SK-N-SH (cell line): Measurements from ENCODE around the gene PCGF2. TPM values are rescaled to one million over a fixed set of nuclear protein-coding genes. Genes with fewer than 3 reads are reported as not detected.
A peak's percentile ranks its signal among the peaks of the same experiment; 100 is the strongest.

ENCODE experiments used
- CTCF ChIA-PET: fragments of 300-600, 350-600 bp; formaldehyde crosslinking; extraction: SDS; loops from one replicate; lab custom pipeline; 2021; lab: Yijun Ruan, JAX
- POLR2A ChIA-PET: fragments of 350-600 bp; sonication (Branson Sonifier 250); formaldehyde crosslinking; extraction: SDS; loops from one replicate; lab custom pipeline; 2020; ENCODE audit warnings: antibody characterized with exemption, inconsistent platforms; lab: Yijun Ruan, JAX
- DNase-seq: peaks from one replicate; pipeline ENCODE4 v3.0.0; 2012
- H2AFZ ChIP-seq: fragments of 200-600 bp; sonication (generic); 2 replicates; pipeline ENCODE4 v1.8.1; 2016; ENCODE audit warnings: antibody characterized with exemption, mild to moderate bottlenecking, low read depth
- H3F3A ChIP-seq: fragments of 200-600 bp; sonication (generic); replicated peaks from 2 replicates; pipeline ENCODE3; 2016; ENCODE audit warnings: antibody characterized with exemption, mild to moderate bottlenecking; ENCODE audit not compliant: insufficient read depth
- H3K27ac ChIP-seq, 2 experiments: fragments of 200-500 bp in 1 of 2; fragments of 200-600 bp in 1 of 2; sonication (Bioruptor generic) in 1 of 2; sonication (generic), shearing (Covaris generic) in 1 of 2; 2 replicates each; pipeline versions ENCODE4 v1.5.1 to v1.6.1; 2014 to 2016; ENCODE audit warnings: low read depth in 2 of 2, inconsistent platforms in 1 of 2, low read length in 1 of 2, mild to moderate bottlenecking in 1 of 2, mixed read lengths in 1 of 2
- H3K27me3 ChIP-seq: fragments of 200-600 bp; sonication (generic), shearing (Covaris generic); 2 replicates; pipeline ENCODE4 v1.6.1; 2016; ENCODE audit warnings: mixed run types; ENCODE audit not compliant: insufficient read depth
- H3K36me3 ChIP-seq, 2 experiments: fragments of 200-500 bp in 1 of 2; fragments of 200-600 bp in 1 of 2; sonication (Bioruptor generic) in 1 of 2; sonication (generic) in 1 of 2; replicated peaks in 1 of 2; 2 replicates each; pipeline versions ENCODE3 to v1.5.1; 2014 to 2016; ENCODE audit warnings: low read length in 1 of 2, mild to moderate bottlenecking in 1 of 2; ENCODE audit not compliant: insufficient read depth in 2 of 2, control insufficient read depth in 1 of 2
- H3K4me1 ChIP-seq, 2 experiments: fragments of 200-500 bp in 1 of 2; fragments of 200-600 bp in 1 of 2; sonication (Bioruptor generic) in 1 of 2; sonication (generic), shearing (Covaris generic) in 1 of 2; 2 replicates each; pipeline versions ENCODE4 v1.5.1 to v1.6.1; 2014 to 2016; ENCODE audit warnings: low read depth in 1 of 2, low read length in 1 of 2, mixed run types in 1 of 2; ENCODE audit not compliant: insufficient read depth in 2 of 2, control insufficient read depth in 1 of 2
- H3K4me2 ChIP-seq: fragments of 200-600 bp; sonication (generic), shearing (Covaris generic); 2 replicates; pipeline ENCODE4 v1.6.1; 2017; ENCODE audit warnings: mixed run types
- H3K4me3 ChIP-seq, 2 experiments: fragments of 200-500 bp in 1 of 2; fragments of 200-600 bp in 1 of 2; sonication (Bioruptor generic) in 1 of 2; sonication (generic), shearing (Covaris generic) in 1 of 2; 2 replicates each; pipeline versions ENCODE4 v1.5.1 to v1.8.1; 2014 to 2016; ENCODE audit warnings: low read depth in 2 of 2, inconsistent platforms in 1 of 2, low read length in 1 of 2, mild to moderate bottlenecking in 1 of 2, mixed read lengths in 1 of 2, moderate library complexity in 1 of 2
- H3K79me2 ChIP-seq: fragments of 200-600 bp; sonication (generic); 2 replicates; pipeline ENCODE4 v1.8.1; 2017; ENCODE audit warnings: mild to moderate bottlenecking; ENCODE audit not compliant: insufficient read depth
- H3K9ac ChIP-seq: fragments of 200-600 bp; sonication (generic); 2 replicates; pipeline ENCODE4 v1.6.1; 2017; ENCODE audit warnings: mixed run types
- H3K9me2 ChIP-seq: fragments of 200-600 bp; sonication (generic); 2 replicates; pipeline ENCODE4 v1.6.1; 2017; ENCODE audit warnings: mixed run types
- H3K9me3 ChIP-seq: fragments of 200-600 bp; sonication (generic); 2 replicates; pipeline ENCODE4 v1.6.1; 2017; ENCODE audit warnings: mixed run types, mild to moderate bottlenecking, moderate library complexity
- H4K20me1 ChIP-seq: fragments of 200-600 bp; sonication (generic); 2 replicates; pipeline ENCODE4 v1.6.1; 2017; ENCODE audit warnings: mild to moderate bottlenecking, mixed run types; ENCODE audit not compliant: insufficient read depth
- CHD2 ChIP-seq: fragments of 150-350 bp; IDR thresholded peaks from 2 replicates; pipeline ENCODE4 v1.6.1; 2018; ENCODE audit warnings: low read length; ENCODE audit not compliant: partially characterized antibody
- ELF1 ChIP-seq: IDR thresholded peaks from 2 replicates; pipeline ENCODE4 v1.4.0; 2012
- FOSL2 ChIP-seq: IDR thresholded peaks from 2 replicates; pipeline ENCODE4 v1.4.0; 2012; ENCODE audit warnings: low read depth, mild to moderate bottlenecking, moderate library complexity, borderline replicate concordance
- FOXJ3 ChIP-seq: sonication (generic); formaldehyde crosslinking; IDR thresholded peaks from 2 replicates; pipeline ENCODE4 v1.5.1; 2020; ENCODE audit warnings: mild to moderate bottlenecking, missing genetic modification reagents
- FOXM1 ChIP-seq: IDR thresholded peaks from 2 replicates; pipeline ENCODE4 v1.4.0; 2012; ENCODE audit warnings: low read depth, mild to moderate bottlenecking
- JUND ChIP-seq: IDR thresholded peaks from 2 replicates; pipeline ENCODE4 v1.4.0; 2012
- MEF2A ChIP-seq: IDR thresholded peaks from 2 replicates; pipeline ENCODE4 v1.4.0; 2012; ENCODE audit warnings: low read depth, borderline replicate concordance
- MXI1 ChIP-seq: IDR thresholded peaks from 2 replicates; pipeline ENCODE4 v1.6.1; 2012; ENCODE audit warnings: mild to moderate bottlenecking, low read depth, low read length, improper control_type of control experiment
- NRF1 ChIP-seq: IDR thresholded peaks from 2 replicates; pipeline ENCODE4 v1.6.1; 2012; ENCODE audit warnings: low read depth, mild to moderate bottlenecking, low read length
- PBX3 ChIP-seq: IDR thresholded peaks from 2 replicates; pipeline ENCODE4; 2012
- POLR2AphosphoS5 ChIP-seq: IDR thresholded peaks from 2 replicates; pipeline ENCODE4 v1.6.1; 2012; ENCODE audit warnings: low read depth, low read length
- RAD21 ChIP-seq: IDR thresholded peaks from 2 replicates; pipeline ENCODE4 v1.6.1; 2012; ENCODE audit warnings: mild to moderate bottlenecking, low read length
- RCOR1 ChIP-seq: fragments of 150-350 bp; IDR thresholded peaks from 2 replicates; pipeline ENCODE4 v1.6.1; 2017; ENCODE audit warnings: antibody characterized with exemption, low read length
- RFX5 ChIP-seq: IDR thresholded peaks from 2 replicates; pipeline ENCODE4 v1.6.1; 2012; ENCODE audit warnings: mild to moderate bottlenecking, improper control_type of control experiment, low read length
- RXRA ChIP-seq: IDR thresholded peaks from 2 replicates; pipeline ENCODE4 v1.4.0; 2012; ENCODE audit warnings: low read depth, mild to moderate bottlenecking, borderline replicate concordance
- TAF1 ChIP-seq: IDR thresholded peaks from 2 replicates; pipeline ENCODE4 v1.6.1; 2012; ENCODE audit warnings: low read depth, mild to moderate bottlenecking, low read length, moderate library complexity, borderline replicate concordance
- TCF12 ChIP-seq: IDR thresholded peaks from 2 replicates; pipeline ENCODE4 v1.4.0; 2012
- WGBS: methylation state at CpG from one replicate; pipeline ENCODE4 v1.1.6; 2017; ENCODE audit warnings: low lambda C conversion rate; 5-methylcytosine and 5-hydroxymethylcytosine counted together
- polyA plus RNA-seq, 3 experiments: library from polyadenylated mRNA; depleted of rRNA; stranded (reverse); fragments of >200 nt; gene quantifications; 2 replicates each; pipeline ENCODE4 v1.2.3, GENCODE V29; 2012
- TF ChIP-seq, protein P1 (sequence below): fragments of 150-350 bp; IDR thresholded peaks from 2 replicates; pipeline ENCODE4 v1.6.1; 2017; ENCODE audit warnings: antibody characterized with exemption, low read length, low read depth, borderline replicate concordance
- TF ChIP-seq, protein P2 (sequence below): IDR thresholded peaks from 2 replicates; pipeline ENCODE4 v1.6.1; 2012; ENCODE audit warnings: mild to moderate bottlenecking, low read depth, low read length, moderate library complexity

PCGF2 gene
- polyA plus RNA-seq, 1 of the 3 experiments (the other 2 are of a cell fraction): 39.8 TPM

DNA sequence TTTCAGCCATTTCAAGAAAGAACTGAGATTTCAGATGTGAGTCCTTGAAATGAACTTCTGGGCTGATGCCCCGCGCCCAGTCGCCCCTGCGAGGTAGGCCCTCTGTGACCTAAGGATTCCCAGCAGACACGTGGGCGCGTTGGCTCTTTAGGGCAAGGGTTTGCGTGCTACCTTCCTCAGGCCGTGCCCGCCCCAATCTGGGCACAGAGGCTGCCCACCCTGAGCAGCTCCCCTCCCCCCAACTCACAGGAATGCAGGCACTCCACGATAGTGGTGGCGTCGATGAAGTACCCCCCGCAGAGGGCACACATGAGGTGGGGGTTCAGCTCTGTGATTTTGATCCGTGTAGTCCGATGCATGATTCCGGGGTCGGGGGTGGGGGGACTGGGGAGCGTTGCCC is 8.1 kb downstream of the PCGF2 start:
- ChIA-PET CTCF (interaction anchor here (1.4 to 1.7 kb wide), 2 partner anchors 64 to 133 kb away, joined by 4 to 5 read pairs; no protein-coding TSS in a partner anchor), POLR2A (no interaction called here)
- H3K9ac ChIP-seq: no peak overlapping the region
- no peaks in the 10 kb centered on the region for H3K27me3 ChIP-seq
- peaks cover 9 to 29% of the 10 kb centered on the region in 2 experiments for H3K36me3 ChIP-seq
- no peak overlapping the region for H2AFZ ChIP-seq
- WGBS: 88% methylated on average over 19 of the region's 19 CpGs
- peaks cover 29% of the 10 kb centered on the region for H3F3A ChIP-seq
- H3K79me2 ChIP-seq: peaks cover 66% of the 10 kb centered on the region
- peaks cover 8 to 62% of the 10 kb centered on the region in 2 experiments; a peak in 2 of 4 replicates for H3K4me1 ChIP-seq
- H3K9me2 ChIP-seq: no peaks in the 10 kb centered on the region
- DNase-seq: no peak
- H3K27ac ChIP-seq: peak overlapping the region in 1 of 2 experiments; percentile 18; a peak in 1 of 4 replicates
- no peak for TF ChIP-seq CHD2
- no peak for TF ChIP-seq MEF2A
- no peak for TF ChIP-seq MXI1
- TF ChIP-seq RCOR1: no peak
- no peak for TF ChIP-seq RFX5
- no peak for TF ChIP-seq FOSL2
- no peak for TF ChIP-seq RXRA
- no peak for TF ChIP-seq PBX3
- H4K20me1 ChIP-seq: peaks cover 72% of the 10 kb centered on the region
- no peak overlapping the region for H3K4me3 ChIP-seq
- H3K4me2 ChIP-seq: no peak overlapping the region
- no peaks in the 10 kb centered on the region for H3K9me3 ChIP-seq

DNA sequence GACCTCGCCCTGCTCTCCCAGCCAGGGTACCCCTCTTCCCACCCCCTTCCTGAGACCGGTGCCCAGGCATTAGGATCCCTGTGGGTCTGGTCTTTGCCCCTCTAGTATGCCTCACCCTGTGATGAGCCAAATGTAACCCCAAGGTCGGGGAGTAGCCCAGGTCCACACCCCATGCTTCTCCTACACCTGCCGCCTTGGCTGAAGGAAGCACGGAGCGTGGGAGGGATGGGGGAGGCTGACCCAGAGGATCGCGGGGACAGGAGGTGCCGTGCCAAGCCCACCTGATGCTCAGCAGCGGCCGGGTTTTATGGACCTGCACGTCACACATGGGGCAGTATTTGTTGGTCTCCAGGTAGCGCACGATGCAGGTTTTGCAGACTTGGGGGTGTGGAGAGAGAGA is 8.8 kb downstream of the PCGF2 start:
- Histone ChIP-seq H3K4me3 (no peak overlapping the region), H3K4me1 (peaks cover 8 to 61% of the 10 kb centered on the region in 2 experiments; a peak in 2 of 4 replicates), H3K36me3 (peaks cover 9 to 36% of the 10 kb centered on the region in 2 experiments), H3K9me2 (no peaks in the 10 kb centered on the region), H3K4me2 (no peak overlapping the region), H3K9me3 (no peaks in the 10 kb centered on the region), H3F3A (peaks cover 29% of the 10 kb centered on the region), H2AFZ (no peak overlapping the region), H3K27ac (peak overlapping the region in 1 of 2 experiments; percentile 11; a peak in 1 of 4 replicates), H3K9ac (no peak overlapping the region), H3K79me2 (peaks cover 59% of the 10 kb centered on the region), H4K20me1 (peaks cover 65% of the 10 kb centered on the region), H3K27me3 (no peaks in the 10 kb centered on the region)
- CTCF ChIA-PET: interaction anchor here (1.4 to 1.7 kb wide), 2 partner anchors 63 to 133 kb away, joined by 4 to 5 read pairs; no protein-coding TSS in a partner anchor
- no peak for DNase-seq
- TF ChIP-seq, protein P1, sequence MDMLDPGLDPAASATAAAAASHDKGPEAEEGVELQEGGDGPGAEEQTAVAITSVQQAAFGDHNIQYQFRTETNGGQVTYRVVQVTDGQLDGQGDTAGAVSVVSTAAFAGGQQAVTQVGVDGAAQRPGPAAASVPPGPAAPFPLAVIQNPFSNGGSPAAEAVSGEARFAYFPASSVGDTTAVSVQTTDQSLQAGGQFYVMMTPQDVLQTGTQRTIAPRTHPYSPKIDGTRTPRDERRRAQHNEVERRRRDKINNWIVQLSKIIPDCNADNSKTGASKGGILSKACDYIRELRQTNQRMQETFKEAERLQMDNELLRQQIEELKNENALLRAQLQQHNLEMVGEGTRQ: no peak
- TF ChIP-seq TAF1 (no peak), PBX3 (no peak), ELF1 (no peak), FOSL2 (no peak), RXRA (no peak), MXI1 (no peak), FOXJ3 (CRISPR knock-in tag) (no peak), NRF1 (no peak), CHD2 (no peak), TCF12 (no peak), RAD21 (no peak), JUND (no peak), POLR2AphosphoS5 (no peak), FOXM1 (no peak)
- TF ChIP-seq, protein P2, sequence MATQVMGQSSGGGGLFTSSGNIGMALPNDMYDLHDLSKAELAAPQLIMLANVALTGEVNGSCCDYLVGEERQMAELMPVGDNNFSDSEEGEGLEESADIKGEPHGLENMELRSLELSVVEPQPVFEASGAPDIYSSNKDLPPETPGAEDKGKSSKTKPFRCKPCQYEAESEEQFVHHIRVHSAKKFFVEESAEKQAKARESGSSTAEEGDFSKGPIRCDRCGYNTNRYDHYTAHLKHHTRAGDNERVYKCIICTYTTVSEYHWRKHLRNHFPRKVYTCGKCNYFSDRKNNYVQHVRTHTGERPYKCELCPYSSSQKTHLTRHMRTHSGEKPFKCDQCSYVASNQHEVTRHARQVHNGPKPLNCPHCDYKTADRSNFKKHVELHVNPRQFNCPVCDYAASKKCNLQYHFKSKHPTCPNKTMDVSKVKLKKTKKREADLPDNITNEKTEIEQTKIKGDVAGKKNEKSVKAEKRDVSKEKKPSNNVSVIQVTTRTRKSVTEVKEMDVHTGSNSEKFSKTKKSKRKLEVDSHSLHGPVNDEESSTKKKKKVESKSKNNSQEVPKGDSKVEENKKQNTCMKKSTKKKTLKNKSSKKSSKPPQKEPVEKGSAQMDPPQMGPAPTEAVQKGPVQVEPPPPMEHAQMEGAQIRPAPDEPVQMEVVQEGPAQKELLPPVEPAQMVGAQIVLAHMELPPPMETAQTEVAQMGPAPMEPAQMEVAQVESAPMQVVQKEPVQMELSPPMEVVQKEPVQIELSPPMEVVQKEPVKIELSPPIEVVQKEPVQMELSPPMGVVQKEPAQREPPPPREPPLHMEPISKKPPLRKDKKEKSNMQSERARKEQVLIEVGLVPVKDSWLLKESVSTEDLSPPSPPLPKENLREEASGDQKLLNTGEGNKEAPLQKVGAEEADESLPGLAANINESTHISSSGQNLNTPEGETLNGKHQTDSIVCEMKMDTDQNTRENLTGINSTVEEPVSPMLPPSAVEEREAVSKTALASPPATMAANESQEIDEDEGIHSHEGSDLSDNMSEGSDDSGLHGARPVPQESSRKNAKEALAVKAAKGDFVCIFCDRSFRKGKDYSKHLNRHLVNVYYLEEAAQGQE: no peak
- 89% methylated on average over 5 of the region's 14 CpGs for WGBS
- POLR2A ChIA-PET: no interaction called here
